ENCODE measurements around the gene PPP1R11. TPM values are rescaled to one million over a fixed set of nuclear protein-coding genes. Genes with fewer than 3 reads are reported as not detected.

The PPP1R11 gene
- total and polyA plus RNA-seq, 2 of the 13 experiments (the other 11 are each of a cell fraction or from before 2014, with no cell fraction given) = 32.1 to 58.9 TPM

- TF ChIP-seq TFDP2 (CRISPR knock-in tag; IDR thresholded peaks at IDR 0.05) (peak; percentile 81), USF2 (IDR thresholded peaks at IDR 0.05; ENCODE audit: low read depth, low read length) (no peak), USF2 (CRISPR knock-in tag; IDR thresholded peaks at IDR 0.05; ENCODE audit: borderline replicate concordance) (no peak), PRMT3 (CRISPR knock-in tag; IDR thresholded peaks at IDR 0.05; ENCODE audit: borderline replicate concordance, low read depth) (no peak), SKI (IDR thresholded peaks at IDR 0.05; ENCODE audit: partially characterized antibody) (peak; percentile 60), IRF2 (CRISPR knock-in tag; IDR thresholded peaks at IDR 0.05) (peak; percentile 69; the same call in 1 of the 2 replicates), SIN3A (IDR thresholded peaks at IDR 0.05; ENCODE audit: borderline replicate concordance, low read depth, low read length) (peak; percentile 56; the same call in 1 of the 2 replicates), SP2 (CRISPR knock-in tag; IDR thresholded peaks at IDR 0.05) (no peak), POLR2AphosphoS5 (IDR thresholded peaks at IDR 0.05; ENCODE audit: low read depth, low read length) (no peak; the same call in none of the 2 replicates), HNRNPH1 (optimal IDR thresholded peaks at IDR 0.05; ENCODE audit: low read depth, low read length) (no peak), TRIM24 (CRISPR knock-in tag; IDR thresholded peaks at IDR 0.05) (no peak), ZMYM4 (CRISPR knock-in tag; IDR thresholded peaks at IDR 0.05) (peak; percentile 80), ZNF609 (CRISPR knock-in tag; IDR thresholded peaks at IDR 0.05; ENCODE audit: borderline replicate concordance) (peak; percentile 87), FLYWCH1 (CRISPR knock-in tag; IDR thresholded peaks at IDR 0.05) (0 out of 2 replicates have a peak, but pooled peaks have one; percentile 79), ZNF639 (CRISPR knock-in tag; conservative IDR thresholded peaks at IDR 0.05) (peak; percentile 57; the same call in 1 of the 2 replicates), NFYC (CRISPR knock-in tag; IDR thresholded peaks at IDR 0.05) (0 out of 2 replicates have a peak, but pooled peaks have one; percentile 13), SOX5 (CRISPR knock-in tag; IDR thresholded peaks at IDR 0.05; ENCODE audit: borderline replicate concordance) (peak; percentile 91; the same call in 1 of the 2 replicates), CREB1 (IDR thresholded peaks at IDR 0.05) (peak; percentile 47; the same call in 1 of the 2 replicates), CREB1 (CRISPR knock-in tag; IDR thresholded peaks at IDR 0.05) (no peak), ZFP90 (CRISPR knock-in tag; IDR thresholded peaks at IDR 0.05; ENCODE audit: borderline replicate concordance) (no peak)
Measured at GRCh38 chr6:30100585-30101443, 33.8 kb downstream of the PPP1R11 start (continued).
